22Rv1 (cell line): ENCODE data around the gene DHX16.

ENCODE experiments used
- CTCF ChIP-seq: fragments of 450-650 bp; IDR thresholded peaks from 2 replicates; pipeline ENCODE4 v1.5.1; 2017; ENCODE audit warnings: mild to moderate bottlenecking
- ZFX ChIP-seq: fragments of 450-650 bp; IDR thresholded peaks from 2 replicates; pipeline ENCODE4 v1.6.1; 2017; ENCODE audit warnings: antibody characterized with exemption, borderline replicate concordance

GRCh38 chr6:30717129-30717844, 44.5 kb upstream of the DHX16 start, which contains the start of gene MDC1:
- TF ChIP-seq CTCF, result no peak
- TF ChIP-seq ZFX, result no peak
